Fibroblast of peridontal ligament (primary cell): Measurements from ENCODE around the gene FMNL1.

Source experiments
- DNase-seq: peaks from one replicate; pipeline ENCODE4 v3.0.0-alpha.2; 2010; ENCODE audit errors: extremely low read depth

Gene FMNL1, protein sequence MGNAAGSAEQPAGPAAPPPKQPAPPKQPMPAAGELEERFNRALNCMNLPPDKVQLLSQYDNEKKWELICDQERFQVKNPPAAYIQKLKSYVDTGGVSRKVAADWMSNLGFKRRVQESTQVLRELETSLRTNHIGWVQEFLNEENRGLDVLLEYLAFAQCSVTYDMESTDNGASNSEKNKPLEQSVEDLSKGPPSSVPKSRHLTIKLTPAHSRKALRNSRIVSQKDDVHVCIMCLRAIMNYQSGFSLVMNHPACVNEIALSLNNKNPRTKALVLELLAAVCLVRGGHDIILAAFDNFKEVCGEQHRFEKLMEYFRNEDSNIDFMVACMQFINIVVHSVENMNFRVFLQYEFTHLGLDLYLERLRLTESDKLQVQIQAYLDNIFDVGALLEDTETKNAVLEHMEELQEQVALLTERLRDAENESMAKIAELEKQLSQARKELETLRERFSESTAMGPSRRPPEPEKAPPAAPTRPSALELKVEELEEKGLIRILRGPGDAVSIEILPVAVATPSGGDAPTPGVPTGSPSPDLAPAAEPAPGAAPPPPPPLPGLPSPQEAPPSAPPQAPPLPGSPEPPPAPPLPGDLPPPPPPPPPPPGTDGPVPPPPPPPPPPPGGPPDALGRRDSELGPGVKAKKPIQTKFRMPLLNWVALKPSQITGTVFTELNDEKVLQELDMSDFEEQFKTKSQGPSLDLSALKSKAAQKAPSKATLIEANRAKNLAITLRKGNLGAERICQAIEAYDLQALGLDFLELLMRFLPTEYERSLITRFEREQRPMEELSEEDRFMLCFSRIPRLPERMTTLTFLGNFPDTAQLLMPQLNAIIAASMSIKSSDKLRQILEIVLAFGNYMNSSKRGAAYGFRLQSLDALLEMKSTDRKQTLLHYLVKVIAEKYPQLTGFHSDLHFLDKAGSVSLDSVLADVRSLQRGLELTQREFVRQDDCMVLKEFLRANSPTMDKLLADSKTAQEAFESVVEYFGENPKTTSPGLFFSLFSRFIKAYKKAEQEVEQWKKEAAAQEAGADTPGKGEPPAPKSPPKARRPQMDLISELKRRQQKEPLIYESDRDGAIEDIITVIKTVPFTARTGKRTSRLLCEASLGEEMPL

DNA sequence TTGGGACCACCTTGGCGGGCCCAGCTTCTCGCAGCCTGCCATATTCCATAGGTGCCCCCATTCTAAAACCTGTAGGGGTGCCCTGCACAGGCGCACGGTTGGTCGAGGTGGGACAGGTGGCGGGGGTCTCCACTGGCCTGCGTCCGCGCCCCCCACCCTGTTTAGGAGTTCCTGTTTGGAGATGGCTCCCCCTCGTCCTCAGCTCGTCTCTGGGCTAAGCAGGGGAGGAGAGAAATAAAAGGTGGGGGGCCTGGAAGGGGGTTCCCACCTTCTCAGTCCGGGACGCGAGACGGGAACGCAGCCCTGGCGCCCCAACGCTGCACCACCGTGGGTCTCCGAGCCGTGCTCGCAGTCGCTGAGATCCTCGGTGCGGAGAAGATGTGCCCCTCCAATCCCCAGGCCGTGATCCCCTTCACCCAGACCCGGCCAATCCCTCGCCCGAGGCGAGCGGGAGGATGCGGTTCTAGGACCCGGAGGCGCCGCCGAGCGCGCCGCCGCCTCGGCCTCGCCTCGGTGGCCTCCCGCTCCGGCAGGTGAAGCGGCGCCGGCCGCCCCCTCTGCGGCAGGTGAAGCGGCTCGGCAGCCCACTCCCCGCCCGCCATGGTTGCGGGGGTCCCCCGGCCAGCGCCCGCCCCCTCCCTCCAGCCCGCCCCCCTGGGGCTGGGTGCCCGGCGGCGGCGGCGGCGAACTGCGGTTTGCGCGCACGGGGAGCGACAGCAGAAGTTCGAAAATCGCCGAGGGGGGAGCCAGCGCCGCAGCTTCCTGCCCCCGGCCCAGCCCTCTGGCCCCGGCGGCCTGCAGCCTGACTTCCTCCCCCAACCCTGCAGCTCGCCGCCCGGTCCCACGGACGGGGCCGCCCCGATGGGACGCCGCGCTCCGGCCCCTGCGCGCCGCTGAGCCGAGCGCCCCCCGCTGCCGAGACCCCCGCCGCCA, at the start of gene FMNL1:
Gene FMNL1 (plus strand): TSS at position 805 of the 933 bp plus-strand sequence. CDS start 240 bp downstream, outside the sequence.
- no peak for DNase-seq

DNA sequence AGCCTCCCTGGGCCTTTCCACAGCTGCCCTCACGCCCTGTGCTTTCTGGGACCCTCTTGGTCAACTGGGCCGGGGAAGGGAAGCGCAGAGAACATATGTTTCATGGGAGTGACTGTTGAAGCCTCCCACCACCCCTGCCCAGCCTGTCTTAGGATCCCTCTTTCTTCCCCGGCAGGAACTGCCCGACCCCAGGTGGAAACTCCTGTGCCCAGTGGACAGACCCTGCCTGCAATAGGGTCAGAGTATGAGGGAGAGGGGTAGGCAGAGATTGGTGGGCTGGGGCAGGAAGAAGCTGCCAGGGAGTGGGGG, 49.5 kb upstream of the FMNL1 start:
- DNase-seq = no peak

DNA sequence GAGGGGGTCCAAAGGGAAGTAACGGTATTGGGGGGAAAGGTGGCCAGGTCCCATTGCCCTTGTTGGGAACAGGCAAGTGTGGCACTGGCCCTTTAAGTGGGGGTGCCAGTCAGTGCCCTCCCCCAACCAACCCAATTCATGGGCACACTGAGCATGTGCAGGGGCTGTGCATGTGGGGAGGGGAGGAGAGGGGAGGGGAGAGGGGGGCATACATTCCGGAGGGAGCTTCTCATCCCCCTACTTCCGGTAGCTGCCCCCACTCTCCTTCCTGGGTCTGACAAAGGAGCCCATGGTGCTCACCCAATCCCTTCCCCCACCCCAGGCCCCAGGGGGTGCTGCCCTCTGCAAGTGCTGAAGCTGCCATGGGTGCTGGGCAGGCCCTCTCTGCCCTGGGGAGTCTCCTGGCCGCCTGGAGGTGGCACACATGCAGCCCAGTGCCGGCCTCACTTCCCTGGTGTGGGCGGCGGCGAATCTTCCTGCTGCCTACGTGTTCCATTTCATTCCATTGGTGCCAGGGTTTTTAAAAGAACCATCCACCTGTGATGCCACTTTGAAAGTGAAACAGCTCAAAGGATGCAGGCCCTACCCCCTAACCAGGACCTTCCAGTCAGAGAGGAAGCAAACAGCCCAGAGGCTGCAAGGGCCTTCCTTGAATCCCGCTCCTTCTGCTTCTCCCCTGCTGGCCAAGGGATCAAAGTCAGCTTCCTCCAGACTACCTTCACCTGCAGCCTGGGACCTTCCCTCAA, 49.0 kb upstream of the FMNL1 start:
- peak; percentile 60 for DNase-seq

DNA sequence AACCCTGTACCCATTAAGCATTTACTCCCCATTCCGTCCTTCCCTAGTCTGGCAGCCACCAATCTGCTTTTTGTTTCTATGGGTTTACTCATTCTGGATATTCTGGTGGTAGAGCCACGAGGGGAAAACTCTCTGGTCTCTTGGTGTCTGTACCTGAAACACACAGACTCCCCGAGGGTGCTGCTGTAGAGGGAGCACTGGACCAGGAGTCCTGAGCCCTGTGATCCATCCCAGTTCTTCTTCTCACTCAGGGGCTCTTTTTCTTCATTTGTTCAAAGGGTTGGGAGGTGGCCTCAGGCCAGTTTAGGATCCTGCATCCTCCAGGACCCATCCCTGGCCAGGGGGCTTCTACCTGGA, 45.9 kb upstream of the FMNL1 start:
- DNase-seq = no peak

DNA sequence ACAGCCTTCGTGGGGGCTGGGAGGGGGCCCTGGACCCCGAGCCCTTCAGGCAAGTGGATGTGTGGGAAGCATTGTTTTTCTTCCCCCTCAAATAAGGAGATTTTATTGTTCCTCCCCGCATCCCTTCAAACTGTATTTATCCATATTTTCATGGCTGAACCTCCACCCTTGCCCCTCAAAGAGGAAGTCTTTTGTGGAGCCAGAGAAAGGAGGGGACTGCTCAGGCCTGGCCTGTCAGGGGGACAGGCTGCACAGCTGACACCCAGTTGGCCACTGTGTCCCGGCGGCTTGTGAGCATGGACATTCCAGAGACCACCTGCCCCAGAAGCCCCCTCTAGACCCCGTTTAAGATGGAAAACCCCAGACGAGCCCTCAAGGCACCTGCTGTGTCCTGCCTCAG, 44.1 kb upstream of the FMNL1 start:
- DNase-seq = no peak

DNA sequence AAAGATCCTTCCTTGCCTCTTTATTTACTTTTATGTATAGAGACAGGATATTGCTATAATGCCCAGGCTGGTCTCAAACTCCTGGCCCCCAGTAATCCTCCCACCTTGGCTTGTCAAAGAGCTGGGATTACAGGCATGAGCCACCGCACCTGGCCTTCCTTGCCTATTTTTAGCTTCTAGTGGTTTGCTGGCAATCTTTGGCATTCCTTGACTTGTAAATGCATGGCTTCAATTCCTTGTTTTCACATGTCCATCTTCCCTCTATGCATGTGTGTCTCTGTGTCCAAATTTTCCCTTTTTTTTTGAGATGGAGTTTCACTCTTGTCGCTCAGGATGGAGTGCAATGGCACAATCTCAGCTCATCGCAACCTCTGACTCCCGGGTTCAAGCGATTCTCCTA, 37.5 kb upstream of the FMNL1 start:
- no peak for DNase-seq

DNA sequence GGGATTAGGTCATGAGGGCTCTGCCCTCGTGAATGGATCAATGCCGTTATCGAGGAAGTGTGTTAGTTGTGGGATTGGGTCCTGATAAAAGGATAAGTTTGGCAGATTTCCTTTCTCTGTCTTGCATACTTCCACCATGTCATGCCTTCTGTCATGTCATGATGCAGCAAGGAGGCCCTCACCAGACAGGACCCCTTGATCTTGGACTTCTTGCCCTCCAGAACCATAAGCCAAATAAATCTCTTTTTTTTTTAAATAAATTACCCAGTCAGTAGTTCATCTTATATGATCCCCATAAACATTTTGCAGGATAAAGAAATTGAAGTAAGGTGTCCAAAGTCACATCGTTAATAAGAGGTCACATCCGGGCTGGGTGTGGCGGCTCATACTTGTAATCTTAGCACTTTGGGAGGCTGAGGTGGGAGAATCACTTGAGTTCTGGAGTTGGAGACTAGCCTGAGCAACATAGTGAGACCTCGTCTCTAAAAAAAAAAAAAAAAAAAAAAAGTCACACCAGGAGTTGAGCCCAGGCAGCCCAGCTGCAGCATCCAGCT, 34.8 kb upstream of the FMNL1 start:
- no peak for DNase-seq

DNA sequence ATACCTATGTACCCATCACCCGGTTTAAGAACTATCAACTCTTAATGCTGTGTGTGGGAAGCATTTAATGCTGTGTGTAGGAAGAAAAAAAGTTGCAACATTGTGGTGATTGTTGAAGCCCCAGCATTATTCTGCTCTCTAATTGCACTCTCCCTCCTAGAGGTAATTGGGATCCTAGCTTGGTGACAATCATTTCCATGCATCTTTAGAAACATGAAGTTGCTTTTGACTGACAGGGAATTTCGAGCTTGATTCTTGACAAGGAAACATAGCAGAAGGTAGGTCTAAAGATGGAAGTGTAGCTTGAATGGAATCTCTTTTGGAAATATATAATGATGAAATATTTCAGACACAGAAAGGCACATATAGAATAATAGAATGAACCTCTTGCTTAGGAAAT, 32.7 kb upstream of the FMNL1 start:
- no peak for DNase-seq

DNA sequence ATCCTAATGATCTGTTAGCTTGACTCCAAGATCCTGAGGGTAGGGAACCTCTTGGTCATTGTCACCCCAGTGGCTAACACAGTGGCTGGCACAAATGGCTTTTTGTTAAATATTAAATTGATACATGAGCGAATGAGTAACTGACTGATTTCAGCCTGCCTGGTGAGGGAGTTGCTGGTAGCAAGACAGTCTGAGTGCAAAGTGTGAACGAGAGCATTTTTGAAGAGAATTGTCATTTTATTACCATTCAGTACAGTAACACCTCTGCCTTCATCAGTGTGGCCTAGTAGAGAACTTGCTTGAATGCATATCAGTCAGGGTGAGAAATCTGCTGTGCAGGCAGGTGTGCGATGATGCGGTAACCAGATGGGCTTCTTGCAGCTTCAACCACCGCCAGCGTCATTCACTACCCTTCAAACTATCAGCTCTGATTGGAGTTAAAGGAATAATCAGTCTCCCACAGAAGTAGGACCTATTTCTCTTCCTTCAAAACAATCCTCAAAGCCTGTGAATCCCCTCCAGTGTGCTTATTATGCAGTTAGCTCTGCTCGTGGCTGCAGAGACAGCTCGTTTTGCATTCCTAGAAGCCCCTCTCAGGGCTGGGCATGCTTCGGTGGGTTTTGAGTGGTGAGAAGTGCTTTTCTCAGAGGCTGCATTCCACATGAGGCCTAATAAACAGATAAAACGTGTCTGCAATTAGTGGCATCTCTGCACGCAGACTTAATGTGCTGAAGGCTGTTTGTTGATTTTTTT, 31.0 kb upstream of the FMNL1 start:
- DNase-seq = no peak

DNA sequence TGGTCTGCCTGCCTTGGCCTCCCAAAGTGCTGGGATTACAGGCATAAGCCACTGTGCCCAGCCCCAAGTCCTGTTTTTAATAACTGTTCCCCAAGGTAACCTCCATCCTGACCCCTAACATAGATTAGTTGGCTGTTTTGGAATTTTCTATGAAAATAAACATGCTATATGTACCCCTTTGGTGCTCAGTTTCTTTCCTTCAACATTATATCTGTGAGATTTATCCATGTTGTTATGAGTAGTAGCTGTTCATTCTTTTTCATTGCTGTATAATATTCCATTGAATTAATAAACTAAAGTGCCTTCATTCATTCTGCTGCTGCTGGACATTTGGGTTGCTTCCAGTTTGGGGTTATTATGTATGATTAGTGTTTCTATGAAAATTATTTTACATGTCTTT, 26.3 kb upstream of the FMNL1 start:
- DNase-seq = no peak

DNA sequence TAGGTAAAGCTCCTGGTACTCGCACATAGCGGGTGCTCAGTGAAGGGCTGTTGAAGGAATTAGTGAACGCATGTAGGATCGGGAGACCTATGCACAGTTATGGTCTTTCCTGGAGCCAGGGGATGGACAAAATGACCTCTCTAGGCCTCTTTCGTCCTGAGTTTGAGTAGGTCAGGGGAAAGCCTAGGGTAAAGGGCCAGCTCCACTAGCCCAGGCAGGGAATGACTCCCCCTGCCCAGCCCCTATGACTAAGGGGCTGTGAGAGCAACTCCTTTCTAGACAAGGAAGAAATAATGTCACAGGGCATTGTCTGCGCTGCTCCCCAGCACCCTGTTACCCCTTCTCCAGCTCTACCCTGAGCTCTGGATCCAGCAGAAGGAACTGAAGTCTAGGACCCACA, 24.6 kb upstream of the FMNL1 start:
- no peak for DNase-seq

DNA sequence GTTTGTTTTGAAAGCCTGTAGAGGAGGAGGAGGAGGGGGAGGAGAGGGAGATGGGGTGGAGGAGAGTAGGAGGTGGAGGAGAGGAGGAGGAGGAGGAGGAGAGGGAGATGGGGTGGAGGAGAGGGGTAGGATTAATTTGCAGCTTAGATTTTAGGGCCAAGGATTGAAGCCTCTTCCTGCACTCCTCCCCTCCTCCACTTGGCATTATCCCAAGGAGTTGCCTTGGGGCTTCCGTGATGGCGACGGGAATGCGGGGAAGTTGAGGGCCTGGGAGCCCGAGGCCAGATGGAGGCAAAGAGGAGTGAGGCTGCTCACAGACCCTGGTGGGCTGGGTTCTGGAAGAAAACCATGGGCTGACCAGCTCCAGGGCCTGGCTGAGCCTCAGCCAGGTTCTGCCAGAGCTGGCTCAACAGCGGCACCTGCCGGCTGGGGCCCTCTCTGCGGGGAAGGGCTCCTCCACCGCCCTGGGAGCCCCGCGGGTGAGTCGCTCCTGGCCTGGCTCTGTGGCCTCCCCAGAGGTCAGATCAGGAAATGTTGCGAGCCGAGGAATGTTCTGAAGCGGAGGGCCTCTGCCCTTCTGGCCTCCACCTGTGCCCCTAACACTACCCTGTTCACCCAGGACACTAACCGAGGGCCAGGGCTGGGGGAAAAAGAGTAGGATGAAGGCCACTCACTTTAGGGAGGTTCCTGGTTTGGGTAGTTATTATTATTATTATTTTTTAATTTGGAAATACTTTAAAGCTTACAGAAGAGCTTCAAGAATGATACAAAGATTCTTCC, 23.9 kb upstream of the FMNL1 start:
- peak; percentile 83 for DNase-seq

DNA sequence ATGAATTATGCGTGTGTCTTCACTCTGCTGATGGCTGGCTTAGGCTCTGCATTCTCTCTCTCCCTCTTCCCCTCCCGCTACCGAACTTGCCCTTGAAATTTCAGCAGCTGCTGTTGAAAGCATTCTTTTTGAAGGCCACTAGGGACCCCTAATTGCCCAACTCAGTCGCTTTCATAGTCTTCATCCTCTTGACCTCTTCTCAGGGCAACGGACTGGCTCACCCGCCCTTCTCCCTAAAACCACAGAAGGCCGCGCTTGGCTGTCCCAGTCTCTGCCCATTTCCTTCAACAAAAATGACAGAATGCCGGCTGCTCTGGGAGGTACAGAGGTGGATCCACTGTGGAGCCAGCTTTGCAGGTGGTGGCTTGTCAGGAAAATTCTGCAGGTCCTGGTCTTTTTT, 21.0 kb upstream of the FMNL1 start:
- DNase-seq = peak; percentile 79

DNA sequence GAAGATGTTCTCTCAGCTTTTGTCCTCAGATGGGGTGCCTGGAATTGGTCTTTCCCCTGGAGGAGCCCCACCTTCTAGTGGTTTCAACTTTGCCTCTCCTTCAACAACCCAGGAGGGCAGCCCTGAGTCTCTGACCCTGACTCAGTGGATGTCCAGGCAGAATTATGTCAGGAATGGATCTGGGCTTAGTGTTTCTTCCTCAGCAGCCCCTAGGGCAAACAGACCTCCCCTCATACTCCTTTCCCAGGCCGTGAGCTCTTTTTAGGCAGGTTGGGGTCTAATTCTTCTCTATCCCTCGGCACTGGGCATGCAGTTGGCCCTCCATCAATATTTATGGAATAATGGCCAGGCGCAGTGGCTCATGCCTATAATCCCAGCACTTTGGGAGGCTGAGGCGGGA, 20.2 kb upstream of the FMNL1 start:
- no peak for DNase-seq

DNA sequence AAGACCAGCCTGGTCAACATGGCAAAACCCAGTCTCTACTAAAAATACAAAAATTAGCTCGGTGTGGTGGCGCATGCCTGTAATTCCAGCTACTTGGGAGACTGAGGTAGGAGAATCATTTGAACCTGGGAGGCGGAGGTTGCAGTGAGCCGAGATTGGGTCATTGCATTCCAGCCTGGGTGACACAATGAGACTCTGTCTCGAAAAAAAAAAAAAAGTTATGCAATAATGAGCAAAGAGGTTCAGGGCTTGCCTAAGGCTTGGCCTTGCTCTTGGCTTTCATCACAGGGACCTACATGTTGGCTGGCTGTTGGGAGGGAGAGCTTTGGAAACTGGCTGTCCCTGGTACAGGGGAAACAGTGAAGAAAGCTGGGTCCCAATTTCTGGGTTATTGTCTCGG, 19.8 kb upstream of the FMNL1 start:
- peak; percentile 55 for DNase-seq

DNA sequence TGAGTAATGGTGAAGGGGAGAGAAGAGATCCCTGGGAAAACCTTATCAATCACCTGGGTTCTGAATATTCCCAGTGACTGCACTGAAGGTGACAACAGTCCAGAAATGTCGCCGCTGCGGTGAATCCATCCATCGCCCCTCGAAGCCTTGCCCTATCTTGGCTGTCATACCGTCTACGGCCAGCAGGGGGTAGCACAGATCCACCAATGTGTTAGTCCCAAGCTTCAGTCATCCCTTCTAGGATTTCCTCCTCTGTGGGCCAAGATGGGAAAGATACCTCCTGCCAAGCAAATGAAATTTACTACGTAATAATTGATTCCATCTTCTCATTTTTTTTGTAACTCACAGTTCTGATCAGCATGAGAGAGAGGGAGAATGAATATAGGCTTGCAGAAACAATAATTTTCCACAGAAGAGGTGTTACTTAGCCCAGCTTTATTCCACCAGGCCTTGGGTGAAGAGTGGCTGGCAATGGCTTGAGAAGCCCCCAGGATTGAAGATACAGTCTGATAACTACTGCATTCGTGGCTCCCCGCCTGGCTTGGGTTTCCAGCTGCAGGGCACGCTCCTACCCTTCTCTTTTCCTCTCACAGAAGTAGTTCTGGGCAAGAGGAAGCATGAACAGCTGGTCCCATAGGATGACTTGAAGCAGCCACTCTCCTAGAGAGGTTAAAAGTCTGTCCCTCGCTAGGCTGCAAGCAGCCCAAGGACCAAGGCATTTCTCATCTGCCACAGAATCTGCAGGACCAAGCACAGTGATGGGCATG, 2.6 kb upstream of the FMNL1 start:
- DNase-seq = peak; percentile 96

DNA sequence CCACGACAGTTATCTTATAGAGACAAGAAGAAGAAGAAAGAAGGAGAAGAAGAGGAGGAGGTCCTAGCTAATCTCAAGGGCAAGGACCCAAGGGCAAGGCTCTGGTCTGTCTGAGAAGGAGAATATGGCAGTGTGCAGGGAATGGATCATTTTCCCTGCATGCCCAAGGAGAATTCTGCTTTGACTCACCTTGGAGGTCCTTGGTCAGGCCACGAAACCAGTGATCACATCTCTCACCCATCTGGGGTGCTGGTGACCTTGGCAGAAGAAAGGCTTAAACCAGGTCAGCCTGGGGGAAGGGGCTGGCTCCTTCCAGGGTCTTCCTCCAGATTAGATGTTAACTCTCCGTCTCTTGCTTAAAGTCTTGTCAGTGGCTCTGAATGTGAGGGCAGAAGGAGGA, 1.6 kb upstream of the FMNL1 start:
- no peak for DNase-seq

DNA sequence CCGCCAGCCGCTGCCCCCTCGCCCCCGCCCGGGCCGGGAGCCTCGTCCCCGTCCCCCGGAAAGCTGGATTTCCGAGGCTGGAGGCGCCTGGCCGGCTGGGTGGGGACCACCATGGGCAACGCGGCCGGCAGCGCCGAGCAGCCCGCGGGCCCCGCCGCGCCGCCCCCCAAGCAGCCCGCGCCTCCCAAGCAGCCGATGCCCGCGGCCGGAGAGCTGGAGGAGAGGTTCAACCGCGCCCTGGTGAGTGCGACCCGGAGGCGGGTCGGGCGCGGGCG, 266 bp downstream of the FMNL1 start:
- DNase-seq = no peak
